Hepatocyte (in vitro differentiated cells): ENCODE results near the gene DUOXA2. TPM values are rescaled to one million over a fixed set of nuclear protein-coding genes. Genes with fewer than 3 reads are reported as not detected.

ENCODE experiments used
- DNase-seq: peaks from one replicate; pipeline ENCODE4 v3.0.0-alpha.2; 2016; ENCODE audit warnings: low spot score
- H2AFZ ChIP-seq: fragments of 200-600 bp; sonication (generic); 2 replicates; pipeline ENCODE4 v1.6.0; 2016; ENCODE audit warnings: antibody characterized with exemption, mild to moderate bottlenecking
- H3K27ac ChIP-seq: fragments of 200-600 bp; sonication (generic); 2 replicates; pipeline ENCODE4 v1.5.1; 2016; ENCODE audit warnings: mild to moderate bottlenecking
- H3K27me3 ChIP-seq: fragments of 200-600 bp; sonication (generic); 2 replicates; pipeline ENCODE4 v1.6.1; 2016
- H3K36me3 ChIP-seq: fragments of 200-600 bp; sonication (generic); replicated peaks from 2 replicates; pipeline ENCODE4 v1.5.1; 2016; ENCODE audit warnings: low read depth; ENCODE audit not compliant: insufficient read depth
- H3K4me1 ChIP-seq: fragments of 200-600 bp; sonication (generic); 2 replicates; pipeline ENCODE4 v1.5.1; 2016; ENCODE audit warnings: mild to moderate bottlenecking, moderate library complexity; ENCODE audit not compliant: insufficient read depth
- H3K4me2 ChIP-seq: fragments of 200-600 bp; sonication (generic); 2 replicates; pipeline ENCODE4 v1.6.0; 2016
- H3K4me3 ChIP-seq: fragments of 200-600 bp; sonication (generic); 2 replicates; pipeline ENCODE4 v1.5.1; 2016; ENCODE audit warnings: mild to moderate bottlenecking
- H3K79me2 ChIP-seq: fragments of 200-600 bp; sonication (generic); 2 replicates; pipeline ENCODE4 v1.6.0; 2017; ENCODE audit warnings: mild to moderate bottlenecking
- H3K9me2 ChIP-seq: fragments of 200-600 bp; sonication (generic); replicated peaks from 2 replicates; pipeline ENCODE4 v1.6.0; 2017; ENCODE audit warnings: mild to moderate bottlenecking; ENCODE audit not compliant: insufficient read depth
- H3K9me3 ChIP-seq: fragments of 200-600 bp; sonication (generic); 2 replicates; pipeline ENCODE4 v1.5.1; 2016; ENCODE audit warnings: low read depth, mild to moderate bottlenecking
- H4K20me1 ChIP-seq: fragments of 200-600 bp; sonication (generic); 2 replicates; pipeline ENCODE4 v1.6.0; 2016; ENCODE audit warnings: mild to moderate bottlenecking; ENCODE audit not compliant: insufficient read depth, poor library complexity, severe bottlenecking
- CTCF ChIP-seq: fragments of 200-600 bp; sonication (generic); IDR thresholded peaks from 2 replicates; pipeline ENCODE4 v1.5.1; 2016; ENCODE audit warnings: antibody characterized with exemption, mild to moderate bottlenecking; ENCODE audit not compliant: poor library complexity
- EZH2 ChIP-seq: fragments of 200-600 bp; sonication (generic); IDR thresholded peaks from 2 replicates; pipeline ENCODE4 v1.6.1; 2016; ENCODE audit warnings: antibody characterized with exemption, mild to moderate bottlenecking, borderline replicate concordance
- EZH2phosphoT487 ChIP-seq: fragments of 200-600 bp; sonication (generic); IDR thresholded peaks from one replicate; pipeline ENCODE4 v1.6.1; 2018; ENCODE audit warnings: antibody characterized with exemption, mild to moderate bottlenecking, low read depth, moderate library complexity; ENCODE audit not compliant: unreplicated experiment, severe bottlenecking
- WGBS: methylation state at CpG from one replicate; pipeline ENCODE4 v1.1.6; 2016; ENCODE audit warnings: low lambda C conversion rate; ENCODE audit errors: missing lambda C conversion rate; 5-methylcytosine and 5-hydroxymethylcytosine counted together
- polyA plus RNA-seq: library from polyadenylated mRNA; unstranded; fragments of >200 nt; fragmentation: Nextera tagmentation; extraction: Ambion mirVana; gene quantifications from 2 replicates; pipeline ENCODE4 v1.2.1, GENCODE V29; 2016
- total RNA-seq: library from RNA; depleted of rRNA; stranded (reverse); fragments of >200 nt; gene quantifications from 2 replicates; pipeline ENCODE4 v1.2.3, GENCODE V29; 2014

Gene DUOXA2
- total and polyA plus RNA-seq, 2 experiments from 2014 or later = 13.8 to 35.8 TPM

DNA sequence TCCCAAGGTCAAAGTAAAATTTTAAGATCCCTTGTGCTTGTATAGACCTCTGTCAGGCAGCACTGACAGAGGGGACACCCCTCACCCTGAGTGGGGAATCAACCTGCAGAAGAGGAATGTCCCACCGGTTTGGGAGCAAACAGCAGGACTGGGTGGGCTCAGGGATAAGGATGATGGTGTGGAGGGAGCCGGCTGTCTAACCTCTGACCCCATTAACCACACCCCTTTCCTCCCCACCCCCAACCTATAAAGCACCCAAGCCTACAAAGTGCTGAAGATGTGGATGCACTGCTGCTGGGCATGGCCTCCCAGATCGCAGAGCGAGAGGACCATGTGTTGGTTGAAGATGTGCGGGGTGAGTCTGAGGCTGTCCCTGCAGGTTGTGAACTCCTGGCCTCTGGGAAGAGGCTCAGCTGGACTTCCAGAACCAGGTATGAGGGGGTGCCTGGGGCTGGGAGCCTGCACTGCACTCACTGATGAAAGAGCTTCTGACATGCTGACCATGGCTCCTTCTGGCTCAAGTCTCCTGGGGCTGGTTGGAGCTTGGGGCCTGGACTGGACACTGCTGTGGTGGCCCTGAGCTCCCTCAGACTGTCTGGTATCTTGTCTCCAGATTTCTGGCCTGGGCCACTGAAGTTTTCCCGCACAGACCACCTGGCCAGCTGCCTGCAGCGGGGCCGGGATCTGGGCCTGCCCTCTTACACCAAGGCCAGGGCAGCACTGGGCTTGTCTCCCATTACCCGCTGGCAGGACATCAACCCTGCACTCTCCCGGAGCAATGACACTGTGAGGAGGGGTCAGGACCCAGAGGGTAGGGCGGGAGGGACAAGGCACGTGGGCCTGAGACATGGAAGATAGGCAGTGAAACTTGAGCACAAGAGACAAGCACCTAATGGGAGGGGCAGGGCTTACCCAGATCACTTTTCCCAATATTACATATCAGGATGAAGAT lies 25.0 kb downstream of the DUOXA2 start:
- no peaks in the 10 kb centered on the region for H3K9me2 ChIP-seq
- H3K36me3 ChIP-seq = no peaks in the 10 kb centered on the region
- H3K4me3 ChIP-seq = no peak overlapping the region
- no peaks in the 10 kb centered on the region for H4K20me1 ChIP-seq
- H2AFZ ChIP-seq = no peak overlapping the region
- WGBS = 80% methylated on average over 12 of the region's 12 CpGs
- H3K9me3 ChIP-seq = no peaks in the 10 kb centered on the region
- no peaks in the 10 kb centered on the region for H3K79me2 ChIP-seq
- no peak overlapping the region for H3K27ac ChIP-seq
- H3K4me2 ChIP-seq = no peak overlapping the region
- TF ChIP-seq CTCF (no peak), EZH2 (no peak), EZH2phosphoT487 (no peak)
- DNase-seq = no peak
- peaks cover 3% of the 10 kb centered on the region for H3K4me1 ChIP-seq
- peaks cover 16% of the 10 kb centered on the region for H3K27me3 ChIP-seq

- no peak for DNase-seq
- no peaks in the 10 kb centered on the region for H3K9me3 ChIP-seq
- H3K9me2 ChIP-seq = no peaks in the 10 kb centered on the region
- TF ChIP-seq EZH2phosphoT487 (no peak), EZH2 (no peak), CTCF (no peak)
- no peaks in the 10 kb centered on the region for H3K79me2 ChIP-seq
- H3K36me3 ChIP-seq = no peaks in the 10 kb centered on the region
- H3K4me2 ChIP-seq = no peak overlapping the region
- peaks cover 3% of the 10 kb centered on the region for H3K4me1 ChIP-seq
- H4K20me1 ChIP-seq = no peaks in the 10 kb centered on the region
- WGBS = 83% methylated on average over 6 of the region's 6 CpGs
- H3K27ac ChIP-seq = no peak overlapping the region
- H3K27me3 ChIP-seq = peaks cover 14% of the 10 kb centered on the region
- H3K4me3 ChIP-seq = no peak overlapping the region
- H2AFZ ChIP-seq = no peak overlapping the region
These were observed 25.6 kb downstream of the DUOXA2 start for GRCh38 chr15:45139770-45140169.

GRCh38 chr15:45140557-45141250 lies 26.6 kb downstream of the DUOXA2 start:
- whole genome bisulfite sequencing = 96% methylated on average over 10 of the region's 10 CpGs
- no peak for TF ChIP-seq EZH2phosphoT487
- TF ChIP-seq EZH2 = no peak
- TF ChIP-seq CTCF = no peak

More at GRCh38 chr15:45140557-45141250, 26.6 kb downstream of the DUOXA2 start:
- H3K9me3 ChIP-seq = no peaks in the 10 kb centered on the region
- DNase-seq = no peak
- H3K36me3 ChIP-seq = no peaks in the 10 kb centered on the region
- no peak overlapping the region for H3K4me2 ChIP-seq
- no peaks in the 10 kb centered on the region for H3K79me2 ChIP-seq
- H3K27me3 ChIP-seq = peaks cover 10% of the 10 kb centered on the region
- no peak overlapping the region for H3K27ac ChIP-seq
- no peak overlapping the region for H2AFZ ChIP-seq
- no peaks in the 10 kb centered on the region for H4K20me1 ChIP-seq
- H3K4me3 ChIP-seq = no peak overlapping the region
- H3K9me2 ChIP-seq = no peaks in the 10 kb centered on the region
- H3K4me1 ChIP-seq = no peaks in the 10 kb centered on the region
